KG1 (cell line): Measurements from ENCODE around the gene TOM1L2.

ENCODE experiments used
- DNase-seq: peaks from one replicate; lab custom pipeline; 2025; lab: John Stamatoyannopoulos, UW

TOM1L2 gene

GRCh38 chr17:17833658-17834357 lies 138.4 kb downstream of the TOM1L2 start:
- DNase-seq: no peak

- no peak for DNase-seq
Observed at GRCh38 chr17:17832032-17832363, 140.2 kb downstream of the TOM1L2 start.

DNA sequence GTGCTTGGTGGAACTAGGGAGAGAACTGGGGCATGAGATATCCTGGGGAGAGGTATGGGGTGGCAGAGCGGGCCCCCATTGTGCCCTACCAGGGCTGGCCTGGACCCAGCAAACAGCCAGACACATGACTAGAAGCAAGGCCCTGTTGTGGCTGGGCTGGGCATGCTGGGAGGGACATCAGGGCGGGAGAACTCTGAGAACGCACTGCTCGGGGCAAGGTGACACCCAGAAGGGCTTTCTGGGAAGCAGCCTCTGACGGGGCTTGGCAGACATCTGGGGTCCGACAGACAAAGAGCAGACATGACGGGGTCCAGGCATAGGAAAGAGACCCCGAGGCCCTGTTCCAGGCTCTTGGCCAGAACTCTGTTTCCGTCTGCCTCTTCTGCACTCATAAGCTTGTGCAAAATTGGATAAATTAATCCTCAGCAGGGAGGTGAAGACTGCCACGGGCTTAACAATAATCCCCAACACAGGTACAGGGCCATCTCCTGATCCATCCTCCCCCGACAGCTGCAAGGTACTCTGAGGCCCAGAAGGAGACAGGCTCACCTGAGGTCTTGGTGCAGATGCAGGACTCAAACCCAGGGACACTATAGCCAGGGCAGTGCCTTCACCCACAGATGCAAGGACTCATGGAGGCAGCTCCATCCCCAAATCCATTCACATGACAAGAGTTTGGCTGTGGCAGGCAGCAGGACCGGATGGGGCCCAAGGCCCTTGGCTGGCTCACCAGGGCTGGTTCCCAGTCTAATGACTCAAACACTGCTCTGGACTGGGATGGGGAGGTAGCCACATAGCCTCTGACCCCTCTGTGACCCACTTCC lies 140.8 kb downstream of the TOM1L2 start:
- no peak for DNase-seq

DNA sequence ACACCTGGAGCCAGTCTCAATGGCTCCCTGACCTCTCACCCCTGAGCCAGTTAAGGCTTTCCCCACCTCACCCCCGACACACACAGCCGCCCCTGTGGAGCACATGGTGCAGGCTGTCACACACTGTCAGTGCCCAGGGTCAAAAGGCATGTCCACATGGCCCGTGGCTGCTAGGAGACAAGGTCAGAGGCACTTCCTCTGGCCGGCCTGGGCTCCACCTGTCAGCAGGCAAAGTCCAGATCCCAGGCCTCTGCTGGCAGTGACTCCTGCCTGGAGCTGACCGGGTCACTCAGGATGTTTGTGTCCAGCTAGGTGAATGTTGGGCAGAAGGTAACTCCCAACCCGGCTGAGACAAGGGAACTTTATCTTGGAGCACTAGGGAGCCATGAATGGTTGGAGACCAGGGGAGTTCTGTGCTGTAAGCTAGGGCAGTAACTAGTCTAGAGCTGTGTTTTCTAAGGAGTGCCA lies 141.4 kb downstream of the TOM1L2 start:
- no peak for DNase-seq

- no peak for DNase-seq
Observed at GRCh38 chr17:17830269-17830567, 142.0 kb downstream of the TOM1L2 start.

DNA sequence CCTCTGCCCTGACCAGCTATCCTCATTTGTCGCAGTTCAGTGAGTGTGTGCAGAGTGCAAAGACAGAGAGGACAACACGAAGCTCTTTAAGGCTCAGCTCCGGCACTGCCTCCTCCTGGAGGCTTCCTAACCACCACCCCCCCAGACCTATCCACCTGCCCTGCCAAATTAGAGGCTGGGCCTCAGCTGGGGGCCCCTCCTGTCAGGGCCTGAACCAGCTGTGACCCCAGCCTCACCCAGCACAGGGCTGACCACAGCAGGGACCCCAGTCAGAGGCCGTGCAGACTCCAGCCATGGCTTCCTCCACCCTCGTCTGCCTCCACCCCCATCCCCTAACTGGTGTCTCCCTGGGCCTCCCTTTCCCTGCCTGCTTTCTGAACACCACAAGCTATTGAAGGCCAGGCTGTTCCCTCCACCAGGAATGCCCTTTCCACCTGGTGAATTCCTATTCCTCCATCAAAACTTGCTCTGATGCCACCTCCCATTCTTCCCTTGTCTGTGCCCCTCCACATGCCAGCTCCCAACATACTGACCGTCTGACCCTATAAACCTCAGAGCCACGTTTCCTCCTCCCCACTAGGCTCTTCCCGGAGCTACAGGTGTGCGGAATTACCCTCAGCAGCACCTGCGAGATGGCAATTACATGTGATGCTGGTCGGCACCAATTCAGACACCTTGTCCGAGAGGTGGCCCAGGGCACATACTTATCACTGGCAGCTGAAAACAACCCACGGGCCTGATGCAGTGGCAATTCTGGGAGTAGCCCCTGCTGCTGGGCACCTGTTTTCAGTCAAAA lies 144.2 kb downstream of the TOM1L2 start:
- no peak for DNase-seq

- DNase-seq: no peak
Observed at GRCh38 chr17:17826942-17827785, 145.0 kb downstream of the TOM1L2 start.

GRCh38 chr17:17826342-17826713 lies 145.9 kb downstream of the TOM1L2 start:
- DNase-seq: no peak

DNA sequence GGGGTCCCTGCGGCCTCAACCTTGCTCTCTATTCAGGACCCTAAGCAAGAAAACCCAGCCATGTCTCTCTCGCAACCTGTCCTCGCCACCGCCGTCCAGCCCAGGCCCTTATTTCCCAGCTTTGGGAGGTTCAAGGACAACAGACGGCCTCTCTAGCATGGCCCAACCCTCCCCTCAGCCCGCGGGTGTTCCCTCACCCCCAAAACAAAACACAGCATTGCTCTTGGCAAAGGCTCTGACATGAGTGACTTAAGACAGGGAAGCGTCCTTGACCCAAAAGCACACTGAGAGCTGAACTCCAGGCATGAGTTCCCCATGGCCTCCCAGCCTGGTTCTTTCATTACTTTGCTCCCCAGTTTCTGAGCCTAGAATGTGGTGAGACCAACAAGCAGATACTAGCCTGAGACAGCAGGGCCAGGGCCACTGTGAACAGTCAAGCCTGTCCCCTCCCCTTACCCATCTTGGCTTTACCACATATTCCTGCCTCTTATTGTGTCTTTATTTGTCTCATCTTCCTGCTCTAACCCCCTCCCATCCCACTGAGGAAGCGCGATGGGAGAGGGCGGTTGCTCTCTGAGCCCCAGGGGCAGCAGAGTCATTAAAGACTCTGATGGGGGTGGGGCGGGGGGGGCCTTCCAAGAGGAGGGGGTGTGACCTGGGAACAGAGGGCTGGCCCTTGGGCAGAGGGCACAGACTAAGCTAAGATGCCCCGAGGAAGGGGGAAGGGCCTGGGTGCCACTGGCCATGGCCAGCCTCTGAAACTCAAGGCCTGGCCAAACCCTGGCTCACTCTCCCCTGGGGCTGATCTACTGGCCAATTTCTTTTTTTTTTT lies 147.2 kb downstream of the TOM1L2 start:
- no peak for DNase-seq

GRCh38 chr17:17824119-17824782 lies 147.9 kb downstream of the TOM1L2 start:
- no peak for DNase-seq

DNA sequence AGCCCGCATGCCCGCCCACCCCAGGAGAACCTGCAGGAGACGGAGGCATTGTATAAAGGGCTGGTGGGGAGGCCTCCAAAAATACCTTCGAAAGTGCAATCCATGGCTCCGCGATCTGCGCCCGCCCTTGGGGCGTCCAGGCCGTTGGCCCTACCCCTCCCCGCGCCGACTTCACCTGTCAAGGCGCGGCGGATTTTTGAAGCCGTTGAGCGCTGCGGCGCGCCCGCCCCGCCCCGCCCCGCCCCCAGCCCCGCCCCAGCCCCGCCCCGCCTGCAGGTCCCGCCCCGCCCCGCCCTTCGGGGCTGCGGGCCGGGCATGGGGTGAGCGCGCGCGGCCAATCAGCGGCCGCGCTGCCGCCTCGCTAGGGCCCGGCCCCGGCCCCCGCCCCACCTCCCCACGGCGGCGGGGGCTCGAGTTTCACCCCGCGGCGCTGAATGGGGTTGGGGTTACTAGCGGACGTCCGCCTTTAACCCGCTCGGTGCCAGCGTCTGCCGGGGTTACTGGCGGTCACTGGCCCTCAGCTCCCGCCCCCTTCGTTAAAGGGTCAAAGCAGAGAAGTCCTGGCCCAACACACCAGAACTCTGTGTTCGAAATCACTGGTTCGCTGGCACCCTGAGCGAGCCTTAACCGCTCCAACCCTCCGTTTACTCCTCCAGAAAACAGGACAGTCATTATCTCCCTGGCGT lies 148.6 kb downstream of the TOM1L2 start:
- DNase-seq: peak; percentile 10

- no peak for DNase-seq
Observed at GRCh38 chr17:17822616-17823015, 149.6 kb downstream of the TOM1L2 start.

DNA sequence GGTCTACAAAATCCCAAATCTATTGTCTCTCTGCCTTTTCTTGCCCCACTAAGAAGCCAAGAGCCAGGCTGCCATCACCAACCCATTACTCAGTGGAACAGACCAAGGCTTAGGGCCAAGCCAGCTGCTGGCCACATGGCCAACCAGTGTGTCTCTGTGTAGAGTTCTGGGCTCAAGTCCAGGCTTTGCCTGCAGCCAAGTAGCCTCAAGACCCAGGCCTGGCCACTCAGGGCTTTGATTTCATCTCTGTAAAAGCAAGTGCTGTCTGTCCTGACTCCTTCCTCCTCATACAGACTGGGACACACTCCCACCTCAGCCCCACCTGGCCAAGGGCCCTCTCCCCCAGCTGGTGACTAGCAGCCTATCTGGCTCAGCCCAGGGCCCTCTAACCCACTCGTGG lies 150.0 kb downstream of the TOM1L2 start:
- DNase-seq: no peak

DNA sequence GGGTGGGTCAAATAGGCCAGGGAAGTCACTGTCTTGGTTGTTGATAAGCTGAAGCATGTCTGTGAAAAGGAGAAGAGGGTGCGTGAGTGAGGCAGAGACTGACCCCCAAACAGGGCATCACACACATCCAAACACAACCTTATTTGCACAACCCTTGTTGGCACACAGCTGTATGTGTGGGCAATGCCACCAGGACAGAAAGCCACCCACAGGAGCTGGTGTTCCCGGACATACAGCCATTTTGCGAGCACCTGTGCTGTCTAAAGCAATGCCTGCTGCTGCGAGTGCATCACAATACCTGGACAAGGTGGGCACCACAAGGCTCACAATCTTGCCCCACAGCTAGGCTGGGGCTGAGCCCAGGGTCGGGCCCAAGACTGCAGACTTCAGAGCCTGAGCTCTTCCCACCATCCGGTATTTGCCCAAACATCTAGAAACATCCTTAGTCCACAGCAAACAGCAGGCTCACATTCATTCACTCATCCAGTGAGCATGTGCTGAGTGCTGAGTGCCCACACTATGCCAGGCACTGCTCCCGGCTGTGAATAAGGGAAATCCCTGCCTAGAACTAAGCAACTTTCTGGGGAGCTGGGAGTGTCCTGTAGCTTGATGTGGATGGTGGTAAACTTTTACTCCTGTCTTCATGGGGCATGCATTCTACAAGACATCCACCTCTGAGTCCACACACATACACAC lies 151.6 kb downstream of the TOM1L2 start:
- no peak for DNase-seq

- DNase-seq: no peak
Observed at GRCh38 chr17:17820046-17820445, 152.2 kb downstream of the TOM1L2 start.

- no peak for DNase-seq
Observed at GRCh38 chr17:17819561-17819995, 152.6 kb downstream of the TOM1L2 start.

- DNase-seq: no peak
Observed at GRCh38 chr17:17819111-17819510, 153.1 kb downstream of the TOM1L2 start.

- no peak for DNase-seq
Observed at GRCh38 chr17:17818088-17818526, 154.1 kb downstream of the TOM1L2 start.

GRCh38 chr17:17817552-17817947 lies 154.7 kb downstream of the TOM1L2 start:
- no peak for DNase-seq
